Measurements from ENCODE around the gene SHB. TPM values are rescaled to one million over a fixed set of nuclear protein-coding genes. Genes with fewer than 3 reads are reported as not detected.
A peak's percentile ranks its signal among the peaks of the same experiment; 100 is the strongest.

Gene SHB
- total RNA-seq, 2 donors from 2014 or later, result 28.1 to 38.1 TPM

GRCh38 chr9:38027714-38028113 is 41.3 kb downstream of the SHB start:
- H3K4me3 ChIP-seq (ENCODE audit: low read length), result no peak overlapping the region
- Mint-ChIP-seq H3K27ac (no peak overlapping the region), H3K36me3 (ENCODE audit: low read depth) (no peaks in the 10 kb centered on the region), H3K9me3 (no peaks in the 10 kb centered on the region), H3K27me3 (ENCODE audit: insufficient read depth) (no peaks in the 10 kb centered on the region), H3K4me3 (no peak overlapping the region), H3K4me1 (peaks cover 56% of the 10 kb centered on the region)
- H3K4me1 ChIP-seq (ENCODE audit: control insufficient read depth, insufficient read depth, low read length), result peaks cover 12% of the 10 kb centered on the region
- peaks cover 33% of the 10 kb centered on the region for H3K36me3 ChIP-seq (ENCODE audit: control insufficient read depth, insufficient read depth, low read length)
- 93% methylated on average over 3 to 6 of the region's 6 CpGs for WGBS, 2 experiments (ENCODE audit: insufficient coverage in 1 of 2, insufficient read length in 1 of 2)
- no peak for TF ChIP-seq CTCF (conservative IDR thresholded peaks at IDR 0.05)
- H3K27ac ChIP-seq (ENCODE audit: low read depth, low read length), result no peak overlapping the region
- no peak overlapping the region for H3K9ac ChIP-seq (ENCODE audit: extremely low read depth, low read length, poor library complexity, severe bottlenecking)
- no peak for DNase-seq
- no peaks in the 10 kb centered on the region for H3K9me3 ChIP-seq (ENCODE audit: control insufficient read depth, low read length)
- no peaks in the 10 kb centered on the region for H3K27me3 ChIP-seq (ENCODE audit: control insufficient read depth, insufficient read depth, low read length, poor library complexity, severe bottlenecking)

- Histone ChIP-seq H3K9me3 (ENCODE audit: control insufficient read depth, low read length) (no peaks in the 10 kb centered on the region), H3K9ac (ENCODE audit: extremely low read depth, low read length, poor library complexity, severe bottlenecking) (no peak overlapping the region), H3K4me1 (ENCODE audit: control insufficient read depth, insufficient read depth, low read length) (peaks cover 12% of the 10 kb centered on the region), H3K4me3 (ENCODE audit: low read length) (no peak overlapping the region), H3K36me3 (ENCODE audit: control insufficient read depth, insufficient read depth, low read length) (peaks cover 41% of the 10 kb centered on the region), H3K27me3 (ENCODE audit: control insufficient read depth, insufficient read depth, low read length, poor library complexity, severe bottlenecking) (no peaks in the 10 kb centered on the region), H3K27ac (ENCODE audit: low read depth, low read length) (peak overlapping the region; percentile 50)
- peaks cover 54% of the 10 kb centered on the region for H3K4me1 Mint-ChIP-seq
- WGBS, 2 experiments (ENCODE audit: insufficient coverage in 1 of 2, insufficient read length in 1 of 2), result 93 to 94% methylated on average over 3 to 6 of the region's 6 CpGs
- H3K9me3 Mint-ChIP-seq, result no peaks in the 10 kb centered on the region
- peaks cover 4% of the 10 kb centered on the region for H3K36me3 Mint-ChIP-seq (ENCODE audit: low read depth)
- no peak overlapping the region for H3K4me3 Mint-ChIP-seq
- peak overlapping the region; percentile 76 for H3K27ac Mint-ChIP-seq
- no peak for TF ChIP-seq CTCF (conservative IDR thresholded peaks at IDR 0.05)
- no peak for DNase-seq
- no peaks in the 10 kb centered on the region for H3K27me3 Mint-ChIP-seq (ENCODE audit: insufficient read depth)
Measured at GRCh38 chr9:38026840-38027527, 42.0 kb downstream of the SHB start.

GRCh38 chr9:38026021-38026809 is 42.8 kb downstream of the SHB start:
- Mint-ChIP-seq H3K36me3 (ENCODE audit: low read depth) (peaks cover 8% of the 10 kb centered on the region), H3K9me3 (no peaks in the 10 kb centered on the region), H3K4me3 (no peak overlapping the region), H3K27ac (peak overlapping the region; percentile 76), H3K27me3 (ENCODE audit: insufficient read depth) (no peaks in the 10 kb centered on the region), H3K4me1 (peaks cover 54% of the 10 kb centered on the region)
- no peak overlapping the region for H3K9ac ChIP-seq (ENCODE audit: extremely low read depth, low read length, poor library complexity, severe bottlenecking)
- DNase-seq, result peak; percentile 83
- no peak overlapping the region for H3K4me3 ChIP-seq (ENCODE audit: low read length)
- WGBS, 2 experiments (ENCODE audit: insufficient coverage in 1 of 2, insufficient read length in 1 of 2), result 75 to 86% methylated on average over 14 to 18 of the region's 18 CpGs
- TF ChIP-seq CTCF (conservative IDR thresholded peaks at IDR 0.05), result no peak
- peaks cover 41% of the 10 kb centered on the region for H3K36me3 ChIP-seq (ENCODE audit: control insufficient read depth, insufficient read depth, low read length)
- H3K4me1 ChIP-seq (ENCODE audit: control insufficient read depth, insufficient read depth, low read length), result peaks cover 12% of the 10 kb centered on the region
- H3K9me3 ChIP-seq (ENCODE audit: control insufficient read depth, low read length), result no peaks in the 10 kb centered on the region
- H3K27ac ChIP-seq (ENCODE audit: low read depth, low read length), result peak overlapping the region; percentile 50
- H3K27me3 ChIP-seq (ENCODE audit: control insufficient read depth, insufficient read depth, low read length, poor library complexity, severe bottlenecking), result no peaks in the 10 kb centered on the region

All from endodermal cell (in vitro differentiated cells).